Aortic smooth muscle cell (primary cell): ENCODE measurements around the gene ST3GAL4. TPM values are rescaled to one million over a fixed set of nuclear protein-coding genes. Genes with fewer than 3 reads are reported as not detected.

Source experiments
- total RNA-seq: library from RNA; depleted of rRNA; stranded (reverse); fragments of >200 nt; gene quantifications from 2 replicates; pipeline ENCODE4 v1.2.3, GENCODE V29; 2014

Gene ST3GAL4, protein sequence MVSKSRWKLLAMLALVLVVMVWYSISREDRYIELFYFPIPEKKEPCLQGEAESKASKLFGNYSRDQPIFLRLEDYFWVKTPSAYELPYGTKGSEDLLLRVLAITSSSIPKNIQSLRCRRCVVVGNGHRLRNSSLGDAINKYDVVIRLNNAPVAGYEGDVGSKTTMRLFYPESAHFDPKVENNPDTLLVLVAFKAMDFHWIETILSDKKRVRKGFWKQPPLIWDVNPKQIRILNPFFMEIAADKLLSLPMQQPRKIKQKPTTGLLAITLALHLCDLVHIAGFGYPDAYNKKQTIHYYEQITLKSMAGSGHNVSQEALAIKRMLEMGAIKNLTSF
- total RNA-seq, result 22.1 and 26.6 TPM in 2 replicates

GRCh38 chr11:126355324-126355925, at the start of gene ST3GAL4:
ST3GAL4 (plus strand) TSS chr11:126355686; CDS start chr11:126406156, 50,470 bp downstream.

Other genes with a start within 250 kb of the ST3GAL4 start
- gene RPUSD4, start 144.0 kb upstream of the ST3GAL4 start, total RNA-seq, result 21.5 and 23.4 TPM in 2 replicates
- 16.8 and 17.0 TPM in 2 replicates for gene FAM118B, start 143.9 kb upstream of the ST3GAL4 start, total RNA-seq
- 63.9 and 76.1 TPM in 2 replicates for gene SRPRA, start 86.8 kb upstream of the ST3GAL4 start, total RNA-seq
- gene FOXRED1, start 86.5 kb upstream of the ST3GAL4 start, total RNA-seq, result 10.7 and 14.9 TPM in 2 replicates
- gene TIRAP, start 72.6 kb upstream of the ST3GAL4 start, total RNA-seq, result 3.3 and 4.3 TPM in 2 replicates
- 11.2 and 14.1 TPM in 2 replicates for gene DCPS, start 51.6 kb upstream of the ST3GAL4 start, total RNA-seq